Measurements from ENCODE around the gene ITSN2.

GRCh38 chr2:24206714-24207113, 153.6 kb downstream of the ITSN2 start:
- TF ChIP-seq POLR2A (IDR thresholded peaks at IDR 0.05; ENCODE audit: low read length) (no peak), GATA1 (IDR thresholded peaks at IDR 0.05; ENCODE audit: low read depth, low read length) (no peak)
